Astrocyte (in vitro differentiated cells and primary cell): ENCODE results near the gene CYB5R4. TPM values are rescaled to one million over a fixed set of nuclear protein-coding genes. Genes with fewer than 3 reads are reported as not detected.

Source experiments
- DNase-seq: peaks from one replicate; pipeline ENCODE4 v3.0.0-alpha.2; 2010; ENCODE audit warnings: low read depth
- FAIRE-seq: peaks from 2 replicates; lab custom pipeline; 2011; peaks lifted over from hg19 to GRCh38; lab: Jason Lieb, UNC
- H2AFZ ChIP-seq: 2 replicates; pipeline ENCODE4 v1.6.0; 2012; ENCODE audit warnings: low read depth, low read length, inconsistent platforms
- H3K27ac ChIP-seq: 2 replicates; pipeline ENCODE4 v1.5.1; 2011; ENCODE audit warnings: low read depth, low read length, inconsistent platforms
- H3K27me3 ChIP-seq: 2 replicates; pipeline ENCODE4 v1.6.0; 2011; ENCODE audit warnings: low read length, inconsistent platforms; ENCODE audit not compliant: insufficient read depth
- H3K36me3 ChIP-seq: 2 replicates; pipeline ENCODE4 v1.5.1; 2011; ENCODE audit warnings: low read length, inconsistent platforms; ENCODE audit not compliant: insufficient read depth
- H3K4me1 ChIP-seq: 2 replicates; pipeline ENCODE4 v1.5.1; 2011; ENCODE audit warnings: low read length, inconsistent platforms; ENCODE audit not compliant: insufficient read depth
- H3K4me2 ChIP-seq: 2 replicates; pipeline ENCODE4 v1.6.0; 2012; ENCODE audit warnings: low read length, inconsistent platforms
- H3K4me3 ChIP-seq: 2 replicates; pipeline ENCODE4 v1.5.1; 2011; ENCODE audit warnings: low read depth, mild to moderate bottlenecking, low read length, inconsistent platforms; ENCODE audit not compliant: insufficient read depth
- H3K79me2 ChIP-seq: 2 replicates; pipeline ENCODE4 v1.6.0; 2012; ENCODE audit warnings: mild to moderate bottlenecking, low read length, inconsistent platforms; ENCODE audit not compliant: insufficient read depth
- H3K9ac ChIP-seq: 2 replicates; pipeline ENCODE4 v1.6.0; 2012; ENCODE audit warnings: mild to moderate bottlenecking, low read length, inconsistent platforms
- H3K9me3 ChIP-seq: 2 replicates; pipeline ENCODE4 v1.5.1; 2012; ENCODE audit warnings: low read depth, mild to moderate bottlenecking, low read length, inconsistent platforms; ENCODE audit not compliant: insufficient read depth
- H4K20me1 ChIP-seq: 2 replicates; pipeline ENCODE4 v1.6.0; 2012; ENCODE audit warnings: low read length, inconsistent platforms; ENCODE audit not compliant: insufficient read depth
- H3K27ac Mint-ChIP-seq: one replicate; pipeline ENCODE4 v1.8.0; 2021; ENCODE audit warnings: mild to moderate bottlenecking, mixed read lengths; ENCODE audit not compliant: unreplicated experiment
- H3K27me3 Mint-ChIP-seq: one replicate; pipeline ENCODE4 v1.8.0; 2021; ENCODE audit warnings: low read depth, mixed read lengths; ENCODE audit not compliant: unreplicated experiment
- H3K36me3 Mint-ChIP-seq: one replicate; pipeline ENCODE4 v1.8.0; 2021; ENCODE audit warnings: low read depth, mixed read lengths; ENCODE audit not compliant: unreplicated experiment
- H3K4me1 Mint-ChIP-seq: one replicate; pipeline ENCODE4 v1.8.0; 2021; ENCODE audit warnings: low read depth, mixed read lengths; ENCODE audit not compliant: unreplicated experiment
- H3K4me3 Mint-ChIP-seq: one replicate; pipeline ENCODE4 v1.8.0; 2021; ENCODE audit warnings: mild to moderate bottlenecking, moderate library complexity, mixed read lengths; ENCODE audit not compliant: unreplicated experiment
- H3K9me3 Mint-ChIP-seq: one replicate; pipeline ENCODE4 v1.8.0; 2021; ENCODE audit warnings: mild to moderate bottlenecking, mixed read lengths; ENCODE audit not compliant: unreplicated experiment
- CTCF ChIP-seq: IDR thresholded peaks from 2 replicates; pipeline ENCODE4 v1.5.1; 2011; ENCODE audit warnings: low read depth, mild to moderate bottlenecking, inconsistent platforms, low read length, moderate library complexity; ENCODE audit not compliant: insufficient read depth
- EZH2 ChIP-seq: IDR thresholded peaks from 2 replicates; pipeline ENCODE4 v1.6.1; 2012; ENCODE audit warnings: mild to moderate bottlenecking, low read length, inconsistent platforms; ENCODE audit not compliant: insufficient read depth
- total RNA-seq: library from RNA; stranded (reverse); gene quantifications from 2 replicates; pipeline ENCODE4 v1.2.1, GENCODE V29; 2021

Gene CYB5R4
- total RNA-seq, 1 donor from 2014 or later: 14.0 TPM

GRCh38 chr6:83860782-83861495 lies 1.4 kb downstream of the CYB5R4 start:
- Histone ChIP-seq H3K27me3 (no peaks in the 10 kb centered on the region), H3K36me3 (no peaks in the 10 kb centered on the region), H3K27ac (no peak overlapping the region), H3K4me1 (peaks cover 4% of the 10 kb centered on the region), H3K4me3 (peak overlapping the region; percentile 91), H3K4me2 (peak overlapping the region; percentile 93), H3K79me2 (peaks cover 33% of the 10 kb centered on the region), H4K20me1 (peaks cover 17% of the 10 kb centered on the region), H2AFZ (no peak overlapping the region), H3K9ac (no peak overlapping the region), H3K9me3 (no peaks in the 10 kb centered on the region)
- no peak for DNase-seq
- H3K4me1 Mint-ChIP-seq: peaks cover 8% of the 10 kb centered on the region
- no peaks in the 10 kb centered on the region for H3K27me3 Mint-ChIP-seq
- H3K9me3 Mint-ChIP-seq: no peaks in the 10 kb centered on the region
- TF ChIP-seq EZH2 (no peak), CTCF (no peak)
- peak overlapping the region; percentile 93 for H3K4me3 Mint-ChIP-seq
- no peak overlapping the region for H3K27ac Mint-ChIP-seq
- no peaks in the 10 kb centered on the region for H3K36me3 Mint-ChIP-seq
- FAIRE-seq: no peak

- no peak overlapping the region for H3K27ac Mint-ChIP-seq
Observed at GRCh38 chr6:83862776-83863471, 3.4 kb downstream of the CYB5R4 start.

More at GRCh38 chr6:83862776-83863471, 3.4 kb downstream of the CYB5R4 start:
- Histone ChIP-seq H3K4me3 (no peak overlapping the region), H4K20me1 (peaks cover 17% of the 10 kb centered on the region), H3K9ac (no peak overlapping the region), H3K4me2 (no peak overlapping the region), H3K9me3 (no peaks in the 10 kb centered on the region), H2AFZ (no peak overlapping the region), H3K36me3 (no peaks in the 10 kb centered on the region), H3K4me1 (peaks cover 12% of the 10 kb centered on the region), H3K79me2 (peaks cover 33% of the 10 kb centered on the region), H3K27ac (no peak overlapping the region), H3K27me3 (no peaks in the 10 kb centered on the region)
- Mint-ChIP-seq H3K4me1 (peaks cover 12% of the 10 kb centered on the region), H3K9me3 (no peaks in the 10 kb centered on the region), H3K36me3 (no peaks in the 10 kb centered on the region), H3K27me3 (no peaks in the 10 kb centered on the region), H3K4me3 (no peak overlapping the region)
- DNase-seq (peak; percentile 31), FAIRE-seq (no peak)
- TF ChIP-seq EZH2: no peak
- TF ChIP-seq CTCF: no peak
